PC-3 (cell line): Measurements from ENCODE around the gene TNPO2.

ENCODE experiments used
- EZH2 ChIP-seq: fragments of 300-600 bp; sonication (generic); IDR thresholded peaks from one replicate; pipeline ENCODE4 v1.6.1; 2017; ENCODE audit warnings: antibody characterized with exemption, mild to moderate bottlenecking, low read length; ENCODE audit not compliant: unreplicated experiment
- EZH2phosphoT487 ChIP-seq: fragments of 300-600 bp; sonication (generic); IDR thresholded peaks from 2 replicates; pipeline ENCODE4 v1.6.1; 2018; ENCODE audit warnings: mild to moderate bottlenecking, antibody characterized with exemption, low read length, borderline replicate concordance
- TF ChIP-seq, protein P1 (sequence below): fragments of 300-600 bp; sonication (generic); conservative IDR thresholded peaks from 2 replicates; pipeline ENCODE4 v1.5.1; 2017; ENCODE audit warnings: antibody characterized with exemption, low read depth, mild to moderate bottlenecking, low read length

DNA sequence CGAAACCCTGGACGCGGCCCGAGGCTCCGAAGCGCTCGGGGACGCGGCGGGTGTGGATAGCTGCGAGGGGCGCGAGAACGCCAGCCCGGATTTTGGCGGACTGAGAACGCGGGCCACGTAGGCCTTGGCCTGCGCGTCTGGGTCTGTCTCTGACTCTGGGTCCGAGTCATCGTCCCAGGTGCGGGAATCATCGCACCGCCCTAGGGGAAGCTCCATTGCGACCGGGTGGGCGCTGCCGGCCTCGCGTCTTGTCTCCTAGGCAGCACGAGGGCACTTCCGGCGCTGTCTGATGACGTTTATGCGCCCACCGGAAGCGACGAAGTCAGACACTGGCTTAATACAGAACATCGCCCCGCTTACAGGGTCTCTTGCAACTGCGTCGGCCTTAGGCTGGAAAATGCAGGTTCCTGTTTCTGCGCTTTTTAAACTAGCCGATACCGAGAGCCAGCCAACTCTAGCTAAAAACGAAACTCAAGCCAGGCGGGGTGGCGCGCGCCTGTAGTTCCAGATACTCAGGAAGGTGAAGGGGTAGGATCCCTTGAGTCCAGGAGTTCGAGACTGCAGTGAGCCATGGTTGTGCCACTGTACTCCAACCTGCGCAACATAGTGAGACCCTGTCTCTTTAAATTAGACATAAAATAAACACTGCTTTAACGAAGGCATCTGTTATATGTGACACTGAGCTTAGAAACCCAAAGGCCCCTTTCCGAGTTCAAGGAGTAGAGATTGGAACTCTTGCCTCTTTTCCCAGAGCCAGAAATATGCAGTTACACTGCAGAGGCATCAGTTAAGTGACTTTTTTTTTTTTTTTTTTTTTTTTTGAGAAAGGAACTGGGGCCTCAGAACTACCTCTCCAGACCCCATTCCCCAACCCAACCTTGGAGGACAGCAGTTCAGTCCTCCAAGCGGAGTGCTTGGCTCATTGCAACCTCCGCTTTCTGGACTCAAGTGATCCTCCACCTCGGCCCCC lies 27.1 kb downstream of the TNPO2 start, which contains the start of gene FBXW9:
- TF ChIP-seq, protein P1, sequence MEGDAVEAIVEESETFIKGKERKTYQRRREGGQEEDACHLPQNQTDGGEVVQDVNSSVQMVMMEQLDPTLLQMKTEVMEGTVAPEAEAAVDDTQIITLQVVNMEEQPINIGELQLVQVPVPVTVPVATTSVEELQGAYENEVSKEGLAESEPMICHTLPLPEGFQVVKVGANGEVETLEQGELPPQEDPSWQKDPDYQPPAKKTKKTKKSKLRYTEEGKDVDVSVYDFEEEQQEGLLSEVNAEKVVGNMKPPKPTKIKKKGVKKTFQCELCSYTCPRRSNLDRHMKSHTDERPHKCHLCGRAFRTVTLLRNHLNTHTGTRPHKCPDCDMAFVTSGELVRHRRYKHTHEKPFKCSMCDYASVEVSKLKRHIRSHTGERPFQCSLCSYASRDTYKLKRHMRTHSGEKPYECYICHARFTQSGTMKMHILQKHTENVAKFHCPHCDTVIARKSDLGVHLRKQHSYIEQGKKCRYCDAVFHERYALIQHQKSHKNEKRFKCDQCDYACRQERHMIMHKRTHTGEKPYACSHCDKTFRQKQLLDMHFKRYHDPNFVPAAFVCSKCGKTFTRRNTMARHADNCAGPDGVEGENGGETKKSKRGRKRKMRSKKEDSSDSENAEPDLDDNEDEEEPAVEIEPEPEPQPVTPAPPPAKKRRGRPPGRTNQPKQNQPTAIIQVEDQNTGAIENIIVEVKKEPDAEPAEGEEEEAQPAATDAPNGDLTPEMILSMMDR: no peak
- TF ChIP-seq EZH2: no peak
- no peak for TF ChIP-seq EZH2phosphoT487
